GM19397 (cell line): ENCODE data around the gene CNTN5.

Experiments used
- ATAC-seq: cut with Tn5 transposase; IDR thresholded peaks from one replicate; pipeline ENCODE4 v1.9.1; 2021; ENCODE audit warnings: mild to moderate bottlenecking, moderate library complexity; ENCODE audit not compliant: unreplicated experiment

The CNTN5 gene

DNA sequence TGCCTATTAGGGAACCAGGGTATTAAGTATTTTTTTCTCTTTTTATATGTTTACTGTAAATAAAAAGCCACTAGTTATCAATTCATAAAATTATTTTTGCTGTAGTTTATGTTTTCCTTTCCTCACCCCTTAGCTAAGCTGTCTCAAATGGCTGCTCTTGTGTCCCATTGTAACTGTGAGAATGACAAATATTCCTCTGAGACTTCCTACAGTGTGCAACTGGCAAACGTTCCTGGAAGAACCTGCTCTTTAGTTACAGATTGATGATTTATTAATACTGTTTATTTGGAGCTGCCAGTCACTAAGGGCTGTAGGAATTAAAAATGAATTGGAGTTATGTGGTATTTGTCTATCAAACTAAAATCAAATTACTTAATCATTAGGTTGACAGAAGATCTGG is 990.9 kb downstream of the CNTN5 start:
- no peak for ATAC-seq

DNA sequence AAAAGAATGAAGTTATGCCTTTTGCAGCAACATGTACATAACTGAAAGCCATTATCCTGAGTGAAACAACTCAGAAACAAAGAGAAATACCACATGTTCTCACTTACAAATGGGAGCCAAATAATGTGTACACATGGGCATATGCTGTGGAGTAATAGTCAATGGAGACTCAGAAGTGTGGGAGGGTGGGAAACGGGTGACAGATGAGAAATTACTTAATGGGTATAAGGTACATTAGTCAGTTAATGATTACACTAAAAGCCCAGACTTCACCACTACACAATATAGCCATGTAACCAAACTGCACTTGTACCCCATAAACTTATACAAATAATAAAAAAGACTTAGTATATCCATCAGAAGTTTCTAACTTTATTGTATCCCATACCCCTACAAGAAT is 992.3 kb downstream of the CNTN5 start:
- no peak for ATAC-seq

DNA sequence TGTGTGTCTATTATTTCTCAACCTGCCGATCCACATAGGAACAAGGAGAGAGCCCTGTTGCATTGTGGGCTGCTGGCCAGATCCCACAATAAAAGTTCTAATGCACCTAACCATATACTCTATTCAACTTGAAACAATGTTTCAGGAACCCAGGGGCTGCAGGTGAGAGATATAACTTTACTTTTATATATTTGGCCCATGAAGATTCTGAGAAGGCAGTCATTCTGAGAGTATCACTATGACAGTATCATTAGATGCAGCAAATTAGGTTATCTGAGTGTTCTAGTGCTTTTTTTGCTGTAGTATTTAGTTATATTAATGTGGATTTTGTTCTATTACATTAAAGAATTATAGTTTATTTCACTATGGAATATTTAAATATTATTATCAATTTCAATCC is 1011.2 kb downstream of the CNTN5 start:
- no peak for ATAC-seq

DNA sequence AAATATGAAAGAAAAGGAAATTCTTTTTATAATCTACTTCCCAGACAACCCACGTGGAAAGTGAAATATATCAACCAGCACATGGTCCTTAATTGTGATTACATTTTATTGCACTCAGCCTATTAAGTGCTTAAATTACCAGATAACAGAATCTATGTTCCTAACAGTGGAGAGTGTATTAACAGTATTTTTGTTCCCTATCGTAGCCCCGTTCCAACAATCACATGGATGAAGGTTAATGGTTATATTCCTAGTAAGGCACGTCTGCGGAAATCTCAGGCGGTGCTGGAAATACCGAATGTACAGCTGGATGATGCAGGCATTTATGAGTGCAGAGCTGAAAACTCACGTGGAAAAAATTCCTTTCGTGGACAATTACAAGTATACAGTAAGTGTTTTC is 1040.3 kb downstream of the CNTN5 start:
- ATAC-seq, result no peak

DNA sequence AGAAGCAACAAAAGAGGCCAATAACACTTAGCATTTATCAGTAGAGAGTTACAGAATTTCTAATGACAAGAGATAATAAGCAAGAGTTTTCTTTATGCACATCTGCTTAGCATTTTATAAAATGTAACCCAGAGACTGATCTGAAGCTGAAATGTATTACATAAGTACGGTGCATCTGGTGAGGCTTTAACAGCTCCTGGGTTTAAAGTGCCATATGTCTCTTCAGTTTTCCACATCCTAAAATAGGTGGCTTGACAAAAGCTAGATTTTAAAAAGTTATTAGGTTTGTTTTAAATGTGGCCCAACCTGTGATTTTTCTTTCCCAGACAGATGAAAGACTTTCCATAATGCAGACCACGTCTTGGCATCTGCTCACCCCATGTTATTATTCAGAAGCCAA is 1045.7 kb downstream of the CNTN5 start:
- no peak for ATAC-seq

DNA sequence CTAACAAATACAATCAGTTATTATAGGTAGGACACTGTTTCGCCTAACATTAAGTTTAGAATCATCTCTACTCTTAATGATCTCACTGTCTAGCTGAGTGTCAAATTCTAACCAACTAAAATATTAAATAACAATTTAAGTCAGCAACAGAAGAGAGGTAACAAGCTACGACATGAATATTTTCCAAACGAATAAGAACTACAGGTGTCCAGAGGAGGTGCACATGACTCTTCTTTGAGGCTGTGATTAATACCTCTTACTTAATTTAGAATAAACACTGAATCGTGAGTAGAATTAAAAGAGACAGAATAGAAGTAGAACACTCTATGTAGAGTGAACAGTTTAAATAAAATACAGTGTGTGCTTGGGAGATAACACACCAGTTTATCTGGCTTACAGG is 1047.4 kb downstream of the CNTN5 start:
- ATAC-seq, result no peak

DNA sequence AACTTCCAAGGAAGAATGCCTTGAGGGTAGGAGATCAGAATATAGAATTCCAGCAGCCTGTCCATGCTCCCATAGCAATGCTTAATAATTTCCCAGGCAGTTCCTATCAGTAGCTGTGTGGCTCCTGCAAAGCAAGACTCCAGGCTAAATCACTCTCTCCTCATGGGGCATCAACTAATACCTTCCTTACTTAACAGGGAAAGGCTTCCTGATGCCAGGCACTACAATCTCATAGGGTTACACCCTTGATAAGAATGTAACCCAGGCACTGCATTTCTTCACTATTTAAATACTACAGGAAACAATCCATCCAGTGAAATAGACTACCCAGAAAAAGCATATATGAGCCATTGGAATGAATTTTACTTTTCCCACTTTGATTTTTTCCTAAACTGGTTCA is 1051.4 kb downstream of the CNTN5 start:
- no peak for ATAC-seq

DNA sequence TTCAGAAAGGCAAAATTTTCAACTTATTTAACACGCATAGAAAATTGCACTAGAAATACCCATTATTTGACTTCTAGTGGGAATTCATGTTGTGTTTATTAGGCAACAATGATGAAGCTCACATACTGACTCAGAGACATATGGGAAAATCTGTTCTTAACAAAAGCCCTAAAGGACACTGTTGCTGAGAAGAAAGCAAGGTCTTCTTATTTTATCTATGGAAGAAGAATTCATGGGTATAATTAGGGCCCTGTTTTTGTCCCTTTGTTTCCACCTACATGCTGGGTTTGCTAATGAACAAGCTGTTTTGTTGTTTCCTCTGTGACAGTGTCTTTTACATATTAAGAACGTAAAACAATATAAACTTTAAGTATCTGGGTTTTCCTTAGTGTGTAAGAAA is 1059.6 kb downstream of the CNTN5 start:
- no peak for ATAC-seq

DNA sequence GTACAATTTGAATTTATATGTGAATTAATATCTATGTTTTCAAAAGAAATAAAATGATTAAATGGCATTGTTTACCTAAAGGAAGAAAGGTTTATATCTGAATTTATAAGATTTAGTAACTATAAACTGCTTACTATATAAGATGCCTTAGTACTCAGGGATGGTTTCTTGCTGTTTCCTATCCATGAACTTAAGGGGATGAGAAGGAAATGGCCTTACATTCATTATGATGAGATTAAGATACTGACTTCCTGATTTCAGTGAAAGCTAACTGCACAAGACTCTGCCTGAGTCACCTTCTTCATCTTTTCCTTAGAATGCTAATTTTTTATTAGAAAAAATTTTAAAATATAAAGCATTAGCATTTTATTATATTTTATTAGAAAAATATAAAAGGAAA is 1060.1 kb downstream of the CNTN5 start:
- ATAC-seq, result no peak

DNA sequence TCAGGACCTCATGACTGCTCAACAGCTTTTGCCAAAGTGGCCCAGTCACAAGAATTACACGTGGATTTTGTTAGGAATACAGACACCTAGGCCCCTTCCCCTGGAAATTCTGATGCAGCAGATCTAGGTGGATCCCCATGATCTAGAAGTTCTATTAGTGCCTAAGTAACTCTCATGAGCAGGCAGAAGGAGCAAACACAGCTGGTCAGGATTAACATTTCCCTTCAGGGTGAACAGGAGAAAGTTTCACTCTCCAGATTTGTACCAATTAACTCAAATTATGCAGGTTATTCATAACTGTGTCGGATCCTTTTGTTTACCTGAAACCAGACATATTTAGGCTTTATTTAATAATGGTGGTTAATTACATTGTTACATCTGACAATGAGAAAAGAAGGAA is 1072.9 kb downstream of the CNTN5 start:
- ATAC-seq, result no peak

DNA sequence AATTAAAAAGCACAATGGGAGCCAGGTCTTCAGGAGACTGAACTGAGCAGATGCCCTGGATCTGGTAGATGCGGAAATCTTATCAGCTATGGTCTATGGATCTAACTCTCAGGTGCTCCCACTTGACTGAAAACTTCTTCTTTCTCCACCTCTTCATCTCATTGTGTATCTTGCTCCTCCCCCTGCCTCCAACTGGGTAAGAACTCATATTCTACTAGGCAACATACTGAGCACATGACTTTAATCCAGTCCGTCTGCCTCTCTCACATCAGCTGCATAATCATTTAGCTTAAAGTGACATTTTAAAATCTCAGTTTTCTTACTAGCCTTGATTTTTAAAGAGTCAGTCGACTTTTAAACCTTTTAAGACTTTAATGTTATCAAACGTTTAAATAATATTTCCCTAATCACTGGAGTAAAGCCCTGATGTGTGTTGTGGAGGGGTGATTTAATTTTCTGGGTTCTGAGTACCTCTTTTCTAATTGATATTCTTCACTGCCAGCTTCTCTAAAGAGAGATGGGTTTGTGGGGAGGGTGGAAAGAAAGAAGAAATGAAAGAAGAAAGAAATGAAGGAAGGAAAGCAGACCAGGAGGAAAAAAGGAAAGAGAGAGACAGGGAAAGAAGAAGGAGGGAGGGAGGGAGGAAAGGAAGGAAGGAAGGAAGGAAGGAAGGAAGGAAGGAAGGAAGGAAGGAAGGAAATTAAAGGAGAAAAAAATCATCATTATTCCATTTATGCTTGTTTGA is 1073.5 kb downstream of the CNTN5 start:
- no peak for ATAC-seq

DNA sequence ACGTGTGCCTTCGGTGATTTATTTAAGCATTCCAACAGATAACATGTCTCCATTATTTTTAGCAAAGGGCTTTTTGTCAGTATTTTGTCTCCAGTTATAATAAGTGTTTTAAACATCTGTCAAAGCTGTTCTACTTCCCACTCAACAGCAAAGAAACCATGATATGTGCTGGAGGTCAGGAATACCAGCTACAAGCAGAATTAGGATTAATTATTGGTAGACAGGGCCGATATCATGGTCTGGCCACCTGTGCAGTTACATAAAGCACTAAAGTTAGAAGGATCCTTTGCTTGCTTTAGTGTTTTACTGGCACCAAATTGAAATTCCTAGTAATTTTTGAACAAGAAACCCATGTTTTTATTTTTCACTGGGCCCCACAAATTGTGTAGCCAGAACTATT is 1075.1 kb downstream of the CNTN5 start:
- ATAC-seq, result no peak

DNA sequence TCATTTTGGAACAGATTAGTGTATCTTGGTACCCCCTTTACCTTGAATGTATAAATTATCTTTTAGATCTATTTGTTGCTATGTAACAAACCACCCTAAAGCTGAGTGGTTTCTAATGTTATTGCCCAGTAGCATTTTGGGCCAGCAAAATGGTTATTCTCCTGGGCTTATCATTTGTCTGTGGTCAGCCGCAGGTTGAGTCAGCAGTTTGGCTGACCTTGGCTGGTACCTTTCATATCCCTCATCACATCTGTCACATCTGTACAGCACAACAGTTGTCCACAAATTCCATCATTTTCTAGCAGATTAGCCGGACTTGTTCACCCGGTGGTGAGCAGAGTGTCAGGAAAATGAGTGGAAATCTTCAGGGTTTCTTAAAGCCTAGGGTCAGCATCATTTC is 1077.8 kb downstream of the CNTN5 start:
- ATAC-seq, result no peak

DNA sequence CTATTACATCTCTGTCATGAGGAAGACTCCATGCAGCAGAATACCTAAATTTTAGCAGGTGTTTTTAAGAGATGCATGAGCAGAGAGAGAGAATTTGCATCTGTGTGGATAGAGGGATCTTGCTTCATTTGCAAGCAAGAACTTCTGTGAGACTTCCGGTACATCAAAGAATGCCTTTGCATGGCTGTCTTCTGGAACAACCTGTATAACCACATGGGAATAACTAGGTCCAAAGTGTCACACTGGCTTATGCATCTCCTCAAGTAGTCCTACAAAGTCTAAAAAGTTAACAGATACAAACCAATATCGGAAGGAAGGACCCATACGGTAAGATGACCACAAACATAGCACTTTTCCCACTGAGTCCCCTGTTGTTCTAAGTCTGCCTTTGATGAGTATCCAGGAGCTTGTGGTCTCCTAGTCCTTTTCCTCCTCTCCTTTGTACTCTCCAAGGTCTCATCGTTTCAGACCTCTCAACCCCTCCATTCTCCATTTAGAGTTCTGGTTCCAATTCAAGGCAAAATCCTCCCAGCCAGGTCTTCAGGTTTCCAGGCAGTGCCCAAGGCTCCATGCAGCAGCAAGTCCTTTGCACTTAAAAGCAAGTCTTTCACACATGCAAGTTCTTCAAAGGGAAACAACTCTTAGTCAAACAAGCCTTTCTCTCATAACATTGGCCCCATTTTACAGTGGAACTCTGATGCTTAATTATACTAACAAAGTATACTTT is 1084.7 kb downstream of the CNTN5 start:
- no peak for ATAC-seq

DNA sequence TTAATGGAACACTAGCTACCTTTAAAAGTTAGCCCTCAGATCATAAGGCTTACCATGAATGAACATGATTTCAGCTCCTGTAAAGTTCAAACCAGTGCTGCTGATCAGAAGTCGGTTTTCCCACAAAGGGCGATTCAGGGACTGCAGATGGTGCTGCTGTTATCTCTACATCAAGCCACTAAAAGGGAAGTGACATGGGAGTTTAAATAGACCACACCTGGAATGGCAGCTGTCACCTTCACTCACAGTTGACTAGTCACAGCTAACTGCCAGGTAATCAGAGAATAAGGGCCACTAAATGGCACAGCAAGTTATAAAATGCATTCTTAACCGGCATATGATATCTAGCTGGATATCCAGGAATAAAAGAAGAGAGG is 1085.2 kb downstream of the CNTN5 start:
- no peak for ATAC-seq

DNA sequence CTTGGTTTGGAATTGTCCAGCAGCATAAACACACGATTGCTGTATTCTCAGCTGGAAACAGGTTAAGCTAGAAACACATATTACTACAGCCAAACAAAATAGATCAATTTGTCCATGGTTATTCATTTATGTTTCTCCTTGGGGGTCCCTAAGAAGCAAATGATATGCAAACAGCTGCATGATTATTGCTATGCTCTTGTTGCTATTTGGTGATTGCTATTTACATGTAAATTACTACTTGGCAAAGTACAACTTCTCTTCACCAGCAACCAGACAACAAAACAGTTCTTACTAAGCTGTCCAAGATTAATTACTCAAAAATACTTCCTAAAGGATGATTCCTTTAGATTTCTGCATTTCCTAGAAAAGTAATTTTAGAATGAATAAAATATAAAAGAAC is 1098.4 kb downstream of the CNTN5 start:
- no peak for ATAC-seq

DNA sequence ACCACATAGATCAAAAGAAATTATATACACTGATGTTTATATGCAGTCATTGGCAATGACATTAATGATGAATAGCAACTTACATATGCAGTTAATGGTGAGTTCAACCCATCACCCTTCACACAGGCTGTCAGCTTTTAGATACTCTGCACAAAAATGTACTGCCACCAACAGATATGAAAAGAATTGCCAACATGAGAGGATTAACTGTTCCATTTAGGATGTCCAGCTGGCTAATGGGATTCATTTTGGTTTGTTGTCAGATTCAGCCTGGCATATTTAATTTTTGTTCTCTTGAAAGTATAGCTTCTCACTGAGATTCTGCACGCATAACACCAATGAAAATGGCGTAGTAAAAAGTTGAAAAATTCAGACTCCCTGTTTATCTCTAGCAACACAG is 1112.4 kb downstream of the CNTN5 start:
- ATAC-seq, result no peak

DNA sequence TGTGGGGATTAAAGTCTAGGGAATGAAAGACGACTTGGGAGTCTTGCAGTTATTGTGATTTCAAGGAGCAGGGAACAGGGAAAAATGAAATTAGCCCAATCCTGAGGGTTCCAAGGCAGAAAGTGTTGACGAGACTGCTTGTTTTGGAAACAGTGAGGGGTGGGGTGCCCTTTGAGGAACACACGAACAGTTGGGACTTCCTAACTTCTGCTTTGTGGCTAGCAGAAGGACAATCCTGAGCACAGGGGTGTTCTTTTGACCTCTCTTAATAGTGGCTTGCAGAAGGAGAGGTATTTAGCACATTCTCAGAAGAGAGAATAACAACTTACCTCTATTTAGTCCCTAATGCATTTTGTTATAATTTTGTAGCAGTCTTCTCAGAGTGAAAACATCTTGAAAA is 1120.5 kb downstream of the CNTN5 start:
- ATAC-seq, result no peak

DNA sequence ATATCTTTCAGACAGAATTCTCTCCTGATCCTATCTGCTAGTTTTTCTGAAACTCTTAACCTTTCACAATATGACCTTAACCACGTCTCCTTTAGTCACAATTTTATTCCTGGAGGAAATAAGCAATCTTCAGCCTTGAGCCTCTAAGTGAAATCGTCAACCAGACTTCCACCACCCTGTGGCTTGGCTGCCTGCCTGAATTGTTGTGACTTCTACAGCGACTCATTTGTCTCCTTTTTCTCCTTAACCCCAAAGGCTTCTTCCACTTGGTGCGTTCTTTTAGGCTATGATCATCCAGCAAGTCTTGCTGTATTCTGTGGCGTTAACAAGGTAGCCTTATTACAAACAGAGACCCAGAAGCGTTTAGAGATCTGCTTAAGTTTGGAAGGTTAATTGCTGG is 1131.2 kb downstream of the CNTN5 start:
- ATAC-seq, result no peak

DNA sequence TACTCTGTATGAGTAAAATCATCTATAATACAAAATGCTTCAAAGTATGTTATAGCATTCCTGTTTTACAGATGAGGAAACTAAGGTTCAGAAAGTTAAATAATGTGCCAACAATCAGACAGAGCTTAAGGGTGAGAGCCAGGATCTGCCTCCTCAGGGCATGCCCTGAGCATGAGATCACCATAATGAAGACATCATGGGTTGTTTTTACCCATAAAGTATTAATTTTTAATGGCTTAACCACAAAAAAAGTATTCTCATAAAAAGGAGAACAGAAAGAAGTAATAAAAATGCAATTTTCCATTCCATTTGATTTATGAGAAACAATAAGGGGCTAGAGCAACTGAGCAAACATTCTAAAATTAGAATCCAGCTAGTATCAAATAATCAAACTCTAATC is 1132.0 kb downstream of the CNTN5 start:
- no peak for ATAC-seq

DNA sequence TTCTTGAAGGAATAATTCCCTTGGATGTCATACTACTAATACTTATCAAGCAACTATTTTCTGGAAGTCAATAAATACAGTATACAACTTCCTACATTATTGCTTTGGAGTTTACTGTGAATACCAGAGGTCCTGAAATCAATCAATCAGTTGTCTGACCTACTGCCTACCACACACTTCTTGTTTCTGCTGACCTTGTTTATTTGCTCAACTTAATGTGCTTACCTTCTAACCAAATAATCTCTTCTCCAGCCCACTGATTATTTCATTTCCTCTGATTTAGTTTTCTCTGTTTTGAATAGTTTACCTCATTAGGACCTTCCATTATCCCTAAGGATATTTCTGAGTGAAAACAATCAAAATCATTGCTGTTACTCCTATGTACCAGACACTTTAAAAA is 1142.7 kb downstream of the CNTN5 start:
- no peak for ATAC-seq

DNA sequence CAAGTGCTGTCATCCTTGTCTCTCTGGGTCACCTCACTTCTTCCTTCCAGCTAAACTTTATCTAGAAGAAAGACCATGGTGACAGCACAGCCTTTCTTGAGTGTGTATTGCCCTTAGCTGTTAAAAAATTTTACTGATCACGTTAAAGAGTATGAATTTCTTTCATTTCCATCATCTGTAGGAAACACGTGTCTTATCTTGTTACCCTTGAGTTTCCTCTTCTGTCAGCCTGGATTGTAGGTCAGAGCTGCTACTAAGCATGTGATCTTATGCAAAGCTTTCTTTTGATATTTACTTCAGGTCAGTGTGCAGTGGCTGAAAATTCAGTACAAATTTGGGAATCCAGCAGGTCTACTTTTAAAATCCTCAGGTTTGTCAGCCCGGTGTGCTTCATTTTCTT is 1154.1 kb downstream of the CNTN5 start:
- ATAC-seq, result no peak

DNA sequence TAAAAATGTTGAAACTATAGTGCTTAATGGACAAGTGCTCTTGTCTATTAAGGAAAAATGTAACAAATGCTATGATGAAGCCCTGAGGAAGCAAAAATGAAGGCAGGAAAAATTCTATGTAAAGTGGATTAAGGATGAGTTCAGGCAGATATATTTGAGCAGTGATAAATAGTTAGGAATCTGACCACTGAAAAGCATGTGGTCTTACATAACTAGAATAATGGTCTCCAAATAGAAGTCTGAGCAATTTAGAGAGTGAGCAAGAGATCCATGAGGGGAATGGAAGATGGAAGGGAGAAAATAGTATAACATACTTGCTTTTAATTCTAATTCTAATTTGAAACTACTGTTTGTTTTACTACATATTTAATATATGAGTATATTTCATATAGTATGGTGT is 1155.7 kb downstream of the CNTN5 start:
- no peak for ATAC-seq
